Measurements from ENCODE around the gene NKX6-1.

DNA sequence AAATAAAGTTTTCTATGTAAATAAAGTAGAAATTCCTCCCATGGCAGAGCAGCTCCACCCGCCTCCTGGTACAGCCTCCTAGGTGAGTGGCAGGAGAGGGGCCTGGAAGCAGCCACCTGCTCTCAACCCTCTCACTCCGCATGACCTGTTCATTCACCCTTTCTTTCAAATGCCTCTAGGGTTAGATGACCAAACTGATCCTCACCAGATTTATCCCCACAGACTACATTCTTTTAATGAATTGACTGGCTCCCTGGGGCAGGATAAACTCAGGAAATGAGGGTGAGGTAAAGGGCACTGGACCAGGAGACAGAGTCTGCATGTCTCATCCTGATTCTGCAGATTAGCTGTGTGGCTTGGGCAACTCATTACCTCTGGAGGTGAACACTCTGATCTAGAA lies 32.6 kb upstream of the NKX6-1 start:
- no peak for TF ChIP-seq ZFP3 (CRISPR knock-in tag; IDR thresholded peaks at IDR 0.05)
- TF ChIP-seq ZFP30 (CRISPR knock-in tag; IDR thresholded peaks at IDR 0.05) = no peak
- no peak for TF ChIP-seq CSDC2 (CRISPR knock-in tag; IDR thresholded peaks at IDR 0.05)

Measured in SK-N-SH treated with all-trans-retinoic acid at 6 μM for 48 hours (cell line).